Activated naive CD4-positive, alpha-beta T cell treated with anti-CD3 and anti-CD28 coated beads, Interleukin-2, amount 10 ng/mL, durations not matched to agents 7 days and 5 days (primary cell): Measurements from ENCODE around the gene FLOT1.

Source experiments
- CTCF ChIA-PET: fragments of 350-600 bp; sonication (Branson Sonifier 250); formaldehyde crosslinking; loops from one replicate; lab custom pipeline; 2021; ENCODE audit warnings: antibody characterized with exemption; lab: Charles Lee
- DNase-seq: peaks from one replicate; pipeline ENCODE4 v3.0.0-alpha.2; 2020
- H3K27ac Mint-ChIP-seq: one replicate; pipeline ENCODE4 v1.8.0; 2021; ENCODE audit warnings: mild to moderate bottlenecking, moderate library complexity, mixed read lengths
- H3K27me3 Mint-ChIP-seq: one replicate; pipeline ENCODE4 v1.8.0; 2021; ENCODE audit warnings: mild to moderate bottlenecking, mixed read lengths
- H3K36me3 Mint-ChIP-seq: one replicate; pipeline ENCODE4 v1.8.0; 2021; ENCODE audit warnings: mixed read lengths
- H3K4me1 Mint-ChIP-seq: one replicate; pipeline ENCODE4 v1.8.0; 2021; ENCODE audit warnings: mixed read lengths
- H3K4me3 Mint-ChIP-seq: one replicate; pipeline ENCODE4 v1.8.0; 2021; ENCODE audit warnings: mild to moderate bottlenecking, moderate library complexity, mixed read lengths
- H3K9me3 Mint-ChIP-seq: one replicate; pipeline ENCODE4 v1.8.0; 2021; ENCODE audit warnings: mixed read lengths

FLOT1 gene

DNA sequence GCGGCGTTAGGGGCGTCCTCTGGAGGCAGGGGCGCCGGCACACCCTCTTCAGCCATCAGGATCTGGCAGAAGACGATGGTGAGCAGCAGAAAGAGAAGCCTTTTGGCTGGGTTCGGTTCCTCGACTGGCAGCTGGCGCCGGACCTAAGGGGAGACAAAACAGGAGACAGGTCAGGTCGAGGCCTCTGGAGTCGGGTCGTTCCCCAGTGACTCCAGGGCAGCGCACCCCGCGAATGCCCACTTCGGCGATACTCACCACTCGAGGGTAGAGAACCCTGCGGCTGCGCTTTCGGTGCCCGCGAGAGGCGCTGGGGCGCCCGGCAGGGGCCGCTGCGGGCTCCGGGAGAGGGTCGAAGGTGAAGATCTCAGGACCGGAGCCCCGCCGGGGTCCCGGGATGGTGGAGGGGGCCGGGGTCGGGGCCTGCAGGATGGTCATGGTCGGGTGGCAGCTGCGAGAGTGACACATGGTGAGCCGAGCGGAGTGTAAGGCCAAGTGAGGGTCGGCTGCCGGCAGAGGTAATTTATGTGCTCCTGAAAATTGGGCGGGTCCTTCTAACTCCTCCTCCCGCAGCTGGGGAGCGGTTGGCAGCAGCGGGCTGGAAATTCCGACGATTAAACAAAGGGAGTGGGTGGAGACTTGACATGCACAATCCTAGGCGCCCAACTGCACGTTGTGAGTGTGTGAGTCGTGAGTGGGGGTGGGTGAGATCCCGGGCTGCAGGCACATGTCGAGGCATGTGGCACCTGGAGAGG, 1.7 kb upstream of the FLOT1 start, which contains the start of gene IER3:
Gene IER3 (minus strand): TSS at position 494 of the 752 bp plus-strand sequence. CDS start 29 bp downstream, at position 465.
- no peaks in the 10 kb centered on the region for H3K9me3 Mint-ChIP-seq
- H3K4me3 Mint-ChIP-seq, result peak within 1 kb of the TSS; percentile 92
- CTCF ChIA-PET, result interaction anchor here (0.6 to 2.6 kb wide), 14 partner anchors 13 to 141 kb away, joined by 3 to 9 read pairs (median 5); partner anchors contain the start of gene DDR1
- peak; percentile 82 for DNase-seq
- peaks cover 7% of the 10 kb centered on the region for H3K27me3 Mint-ChIP-seq
- peaks cover 70% of the 10 kb centered on the region for H3K4me1 Mint-ChIP-seq
- peaks cover 33% of the 10 kb centered on the region for H3K36me3 Mint-ChIP-seq
- peak within 1 kb of the TSS; percentile 95 for H3K27ac Mint-ChIP-seq

DNA sequence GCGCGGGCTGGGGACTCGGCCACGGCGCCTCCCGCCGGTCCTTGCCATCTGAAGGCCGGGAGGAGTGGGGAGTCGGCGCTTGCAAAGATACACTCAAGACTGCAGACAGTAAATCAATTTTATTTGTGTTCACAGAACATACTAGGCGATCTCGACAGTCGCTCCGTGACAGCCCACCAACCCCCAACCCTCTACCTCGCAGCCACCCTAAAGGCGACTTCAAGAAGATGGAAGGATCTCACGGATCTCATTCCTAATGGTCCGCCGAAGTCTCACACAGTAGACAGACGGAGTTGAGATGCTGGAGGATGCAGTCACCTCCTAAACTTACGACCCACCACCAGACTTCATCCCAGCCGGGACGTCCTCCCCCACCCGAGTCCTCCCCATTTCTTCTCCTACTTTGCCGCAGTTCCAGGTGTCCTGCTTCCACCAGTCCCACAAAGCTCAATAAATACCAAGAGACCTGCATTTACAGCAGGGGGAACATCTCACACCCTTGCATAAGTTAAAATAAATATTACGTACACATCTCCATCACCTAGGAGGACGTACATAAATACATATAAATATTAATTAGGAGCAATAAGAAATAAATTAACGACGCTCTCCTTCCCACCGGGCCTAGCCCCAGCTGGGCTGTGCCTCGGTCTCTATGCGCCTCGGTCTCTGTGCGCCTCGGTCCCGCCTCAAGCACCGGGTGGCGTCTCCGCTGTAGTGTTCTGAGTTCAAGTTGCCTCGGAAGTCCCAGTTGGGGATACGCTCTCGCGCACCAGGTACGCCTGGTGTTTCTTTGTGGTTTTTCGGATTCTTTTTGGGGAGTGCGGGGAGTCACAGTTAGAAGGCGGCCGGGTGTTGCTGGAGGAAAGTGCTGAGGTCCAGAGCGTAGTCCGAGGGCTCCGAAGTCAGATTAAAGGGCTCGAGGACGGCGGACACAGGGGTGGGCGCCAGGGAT, 889 bp upstream of the FLOT1 start:
- peak overlapping the region; percentile 92 for H3K4me3 Mint-ChIP-seq
- peak overlapping the region; percentile 95 for H3K27ac Mint-ChIP-seq
- DNase-seq, result peak; percentile 69
- H3K4me1 Mint-ChIP-seq, result peaks cover 74% of the 10 kb centered on the region
- CTCF ChIA-PET, result interaction anchor here (0.8 to 2.6 kb wide), 13 partner anchors 12 to 141 kb away, joined by 3 to 9 read pairs (median 7); partner anchors contain the start of gene DDR1
- H3K9me3 Mint-ChIP-seq, result no peaks in the 10 kb centered on the region
- peaks cover 42% of the 10 kb centered on the region for H3K36me3 Mint-ChIP-seq
- H3K27me3 Mint-ChIP-seq, result peaks cover 7% of the 10 kb centered on the region

- H3K4me3 Mint-ChIP-seq, result peak overlapping the region; percentile 92
- DNase-seq, result no peak
- peaks cover 56% of the 10 kb centered on the region for H3K36me3 Mint-ChIP-seq
- no peaks in the 10 kb centered on the region for H3K27me3 Mint-ChIP-seq
- CTCF ChIA-PET, result interaction anchor here (1.0 to 2.6 kb wide), 4 partner anchors 10 to 79 kb away, joined by 3 to 8 read pairs (median 6); no protein-coding TSS in a partner anchor
- peak overlapping the region; percentile 95 for H3K27ac Mint-ChIP-seq
- no peaks in the 10 kb centered on the region for H3K9me3 Mint-ChIP-seq
- H3K4me1 Mint-ChIP-seq, result peaks cover 77% of the 10 kb centered on the region
These were observed 635 bp downstream of the FLOT1 start for GRCh38 chr6:30741789-30742315.

DNA sequence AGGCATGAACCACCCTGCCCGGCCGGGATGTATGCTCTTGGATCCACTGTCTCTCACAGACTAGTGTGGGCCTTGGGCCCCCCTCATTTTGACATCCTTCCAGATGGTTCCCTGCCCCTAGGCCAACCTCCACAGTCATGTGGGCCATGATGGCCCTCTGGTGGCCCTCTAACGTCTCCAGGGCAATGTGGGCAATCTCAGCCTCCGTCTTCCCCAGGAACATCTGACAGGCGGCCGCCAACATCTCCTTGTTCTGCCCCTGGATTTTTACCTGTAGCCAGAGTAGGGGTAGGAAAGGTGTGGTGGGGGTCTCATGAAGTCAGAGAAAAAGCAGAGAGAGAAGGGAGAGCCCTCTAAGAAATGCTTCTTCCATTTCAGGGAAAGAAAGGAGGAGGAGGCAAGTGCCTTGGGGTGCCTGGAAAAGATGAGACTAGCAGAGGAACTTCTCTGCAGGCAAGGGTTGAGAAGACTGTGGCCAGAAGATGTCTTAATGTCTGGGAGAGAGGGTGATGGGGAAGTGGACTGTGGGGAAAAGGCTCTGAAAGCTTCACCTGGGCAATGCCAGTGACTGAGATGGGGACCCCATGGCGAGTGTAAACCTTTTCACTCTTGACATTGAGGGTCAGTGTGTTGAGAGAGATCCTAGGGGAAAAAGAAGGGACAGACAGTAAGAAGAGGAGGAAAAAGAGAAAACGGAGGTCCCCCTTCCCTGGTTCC, 1.3 kb downstream of the FLOT1 start:
- Mint-ChIP-seq H3K4me1 (peaks cover 79% of the 10 kb centered on the region), H3K4me3 (peak overlapping the region; percentile 92), H3K27ac (peak overlapping the region; percentile 95), H3K36me3 (peaks cover 61% of the 10 kb centered on the region), H3K9me3 (no peaks in the 10 kb centered on the region), H3K27me3 (no peaks in the 10 kb centered on the region)
- CTCF ChIA-PET, result interaction anchor here (1.0 to 1.6 kb wide), 3 partner anchors 9 to 136 kb away, joined by 3 to 6 read pairs (median 5); no protein-coding TSS in a partner anchor
- no peak for DNase-seq

DNA sequence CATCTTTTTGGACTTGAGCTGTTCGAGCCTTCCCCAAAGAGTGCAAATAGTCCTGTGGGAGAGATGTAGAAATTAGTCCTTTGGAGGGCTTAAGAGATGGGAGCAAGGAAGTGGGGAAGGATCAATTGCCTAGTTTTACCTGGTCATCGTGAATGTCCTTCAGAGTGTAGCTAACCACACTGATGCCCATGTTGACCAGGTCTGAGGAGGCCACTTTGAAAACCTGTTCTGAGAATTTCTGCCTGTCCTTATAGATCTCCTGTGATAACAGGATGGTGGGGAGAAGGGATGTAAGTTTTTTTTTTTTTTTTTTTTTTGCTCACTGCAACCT, 2.0 kb downstream of the FLOT1 start:
- H3K27me3 Mint-ChIP-seq, result no peaks in the 10 kb centered on the region
- H3K36me3 Mint-ChIP-seq, result peaks cover 68% of the 10 kb centered on the region
- peaks cover 87% of the 10 kb centered on the region for H3K4me1 Mint-ChIP-seq
- CTCF ChIA-PET, result interaction anchor here (1.1 to 1.6 kb wide), 3 partner anchors 12 to 137 kb away, joined by 3 to 5 read pairs (median 3); no protein-coding TSS in a partner anchor
- peak overlapping the region; percentile 92 for H3K4me3 Mint-ChIP-seq
- no peaks in the 10 kb centered on the region for H3K9me3 Mint-ChIP-seq
- H3K27ac Mint-ChIP-seq, result peak overlapping the region; percentile 26
- no peak for DNase-seq

DNA sequence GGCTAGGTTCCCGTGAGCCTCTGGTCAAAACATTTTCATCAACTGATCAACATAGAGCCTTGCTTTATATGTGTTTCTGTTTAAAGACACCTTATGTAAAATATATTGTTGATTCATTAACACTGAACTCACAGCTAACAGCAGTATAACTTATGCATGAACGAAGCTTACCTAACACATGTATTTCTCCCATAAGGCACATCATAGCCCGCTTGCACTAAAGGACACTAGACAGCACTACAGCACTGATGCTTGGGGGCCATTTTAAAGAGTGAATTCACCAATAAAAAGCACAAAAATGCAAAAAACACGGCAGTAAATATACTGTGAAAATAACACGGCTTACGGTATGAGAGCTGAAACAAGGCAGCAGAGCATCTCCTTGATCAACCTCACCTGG, 4.0 kb downstream of the FLOT1 start:
- Mint-ChIP-seq H3K36me3 (peaks cover 75% of the 10 kb centered on the region), H3K27me3 (no peaks in the 10 kb centered on the region), H3K4me3 (peak overlapping the region; percentile 46), H3K9me3 (no peaks in the 10 kb centered on the region), H3K4me1 (peaks cover 83% of the 10 kb centered on the region), H3K27ac (peak overlapping the region; percentile 93)
- CTCF ChIA-PET, result interaction anchor here (1.0 to 1.4 kb wide), 5 partner anchors 50 to 342 kb away, joined by 3 to 4 read pairs (median 3); no protein-coding TSS in a partner anchor
- no peak for DNase-seq

DNA sequence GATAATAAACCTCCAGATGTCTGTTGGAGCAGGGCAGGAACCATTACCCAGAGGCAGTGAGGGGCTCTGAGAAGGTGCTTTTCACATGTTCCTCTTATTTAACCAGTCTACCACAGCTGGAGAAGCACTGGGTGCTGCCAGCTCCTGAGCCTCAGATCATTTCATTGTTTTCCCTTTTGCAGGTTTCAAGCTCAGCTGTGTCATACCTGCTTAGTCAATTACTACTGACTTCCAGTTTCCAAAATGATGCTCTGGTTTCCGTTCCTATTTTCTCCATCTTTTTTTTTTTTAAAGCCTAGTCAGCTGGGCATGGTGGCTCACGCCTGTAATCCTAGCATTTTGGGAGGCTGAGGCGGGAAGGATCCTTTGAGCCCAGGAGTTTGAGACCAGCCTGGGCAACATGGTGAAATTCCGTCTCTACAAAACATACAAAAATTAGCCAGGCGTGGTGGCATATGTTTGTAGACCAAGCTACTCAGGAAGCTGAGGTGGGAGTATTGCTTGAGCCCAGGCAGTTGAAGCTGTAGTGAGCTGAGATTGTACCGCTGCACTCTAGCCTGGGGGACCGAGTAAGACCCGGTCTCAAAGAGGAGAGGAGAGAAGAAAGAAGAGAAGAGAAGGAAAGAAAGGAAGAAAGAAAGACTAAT, 6.7 kb downstream of the FLOT1 start:
- Mint-ChIP-seq H3K9me3 (no peaks in the 10 kb centered on the region), H3K4me1 (peaks cover 87% of the 10 kb centered on the region), H3K27me3 (no peaks in the 10 kb centered on the region), H3K36me3 (peaks cover 80% of the 10 kb centered on the region), H3K27ac (peak overlapping the region; percentile 93), H3K4me3 (peak overlapping the region; percentile 63)
- DNase-seq, result no peak
- CTCF ChIA-PET, result interaction anchor here (0.8 to 4.6 kb wide), 7 partner anchors 13 to 142 kb away, joined by 3 to 23 read pairs (median 3); partner anchors contain the start of gene DHX16

GRCh38 chr6:30732237-30732943, 10.1 kb downstream of the FLOT1 start:
- Mint-ChIP-seq H3K4me1 (peaks cover 72% of the 10 kb centered on the region), H3K27me3 (no peaks in the 10 kb centered on the region), H3K9me3 (no peaks in the 10 kb centered on the region), H3K4me3 (no peak overlapping the region), H3K27ac (peak overlapping the region; percentile 33), H3K36me3 (peaks cover 71% of the 10 kb centered on the region)
- CTCF ChIA-PET, result interaction anchor here (0.7 to 4.6 kb wide), 13 partner anchors 9 to 250 kb away, joined by 3 to 30 read pairs (median 6); partner anchors contain the start of genes DHX16 and IER3
- no peak for DNase-seq

DNA sequence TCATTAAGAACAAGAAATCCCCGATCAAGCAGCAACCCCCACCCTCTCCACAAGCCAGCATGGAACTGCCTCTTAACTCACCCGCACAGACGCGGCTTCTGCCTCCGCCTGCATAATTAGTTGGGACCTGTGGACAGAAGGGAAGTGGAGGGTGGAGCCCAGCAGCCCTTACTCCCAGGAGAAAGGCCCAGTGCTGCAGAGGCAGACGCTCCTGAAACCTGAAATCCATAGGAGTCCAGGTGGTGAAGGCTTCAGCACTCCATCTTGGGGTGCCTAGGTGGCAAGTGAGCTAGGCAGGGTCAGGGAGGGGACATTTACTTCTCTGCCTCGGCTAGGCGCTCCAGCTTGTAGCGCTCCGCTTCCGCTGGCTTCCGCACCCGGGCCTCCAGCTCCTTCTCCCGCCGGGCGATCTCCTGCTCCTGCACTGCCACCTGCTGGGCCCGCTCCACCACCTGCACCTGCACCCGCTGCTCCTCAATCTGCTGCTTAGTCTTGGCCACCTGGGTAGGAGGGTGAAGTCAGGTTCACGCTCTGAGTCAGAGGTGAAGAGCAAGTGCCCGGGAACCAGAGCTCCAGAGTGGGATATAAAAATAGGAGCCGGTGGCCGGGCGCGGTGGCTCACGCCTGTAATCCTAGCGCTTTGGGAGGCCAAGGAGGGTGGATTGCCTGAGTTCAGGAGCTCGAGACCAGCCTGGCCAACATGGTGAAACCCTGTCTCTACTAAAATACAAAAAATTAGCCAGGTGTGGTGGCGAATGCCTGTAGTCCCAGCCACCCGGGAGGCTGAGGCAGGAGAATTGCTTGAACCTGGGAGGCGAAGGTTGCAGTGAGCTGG, 11.7 kb downstream of the FLOT1 start:
- Mint-ChIP-seq H3K27ac (peak overlapping the region; percentile 78), H3K27me3 (no peaks in the 10 kb centered on the region), H3K4me3 (peak overlapping the region; percentile 26), H3K36me3 (peaks cover 66% of the 10 kb centered on the region), H3K4me1 (peaks cover 65% of the 10 kb centered on the region), H3K9me3 (no peaks in the 10 kb centered on the region)
- CTCF ChIA-PET, result interaction anchor here (0.6 to 3.3 kb wide), 45 partner anchors 9 to 356 kb away, joined by 3 to 47 read pairs (median 5); partner anchors contain the start of genes DHX16, IER3, MRPS18B and PRR3
- DNase-seq, result peak; percentile 92

- H3K27me3 Mint-ChIP-seq, result no peaks in the 10 kb centered on the region
- no peak overlapping the region for H3K4me3 Mint-ChIP-seq
- CTCF ChIA-PET, result interaction anchor here (1.4 to 12.3 kb wide), 3 partner anchors 12 to 50 kb away, joined by 3 to 285 read pairs (median 47); no protein-coding TSS in a partner anchor
- H3K9me3 Mint-ChIP-seq, result no peaks in the 10 kb centered on the region
- H3K27ac Mint-ChIP-seq, result peak overlapping the region; percentile 37
- peaks cover 75% of the 10 kb centered on the region for H3K4me1 Mint-ChIP-seq
- peaks cover 76% of the 10 kb centered on the region for H3K36me3 Mint-ChIP-seq
- no peak for DNase-seq
These were observed 14.4 kb downstream of the FLOT1 start for GRCh38 chr6:30727920-30728553.
